DOHH2 (cell line): ENCODE results near the gene ZNF99.
"Not testable (repeated sequence)": the region's sequence is repeated elsewhere in the genome, so short reads cannot be mapped to it uniquely, and the experiment has no call there.

Experiments used
- H3F3A ChIP-seq: fragments of 200-600 bp; sonication (generic), shearing (Covaris generic); 2 replicates; pipeline ENCODE4 v1.6.0; 2016; ENCODE audit warnings: antibody characterized with exemption, mild to moderate bottlenecking; ENCODE audit not compliant: control insufficient read depth, insufficient read depth
- H3K27ac ChIP-seq: fragments of 200-600 bp; sonication (generic); 2 replicates; pipeline ENCODE4 v1.5.1; 2014; ENCODE audit warnings: low read depth, mild to moderate bottlenecking, low read length, moderate library complexity
- H3K27me3 ChIP-seq: fragments of 200-600 bp; sonication (generic); 2 replicates; pipeline ENCODE4 v1.6.1; 2014; ENCODE audit warnings: mild to moderate bottlenecking, low read length, mixed read lengths; ENCODE audit not compliant: control insufficient read depth
- H3K36me3 ChIP-seq: fragments of 200-600 bp; sonication (generic); 2 replicates; pipeline ENCODE4 v1.6.1; 2014; ENCODE audit warnings: mild to moderate bottlenecking, low read length, moderate library complexity, mixed read lengths; ENCODE audit not compliant: control insufficient read depth
- H3K4me1 ChIP-seq: fragments of 200-600 bp; sonication (generic); 2 replicates; pipeline ENCODE4 v1.6.1; 2014; ENCODE audit warnings: mild to moderate bottlenecking, low read length, mixed read lengths; ENCODE audit not compliant: control insufficient read depth
- H3K4me2 ChIP-seq: fragments of 200-600 bp; sonication (generic); 2 replicates; pipeline ENCODE4 v1.6.0; 2014; ENCODE audit warnings: mild to moderate bottlenecking, low read length, moderate library complexity
- H3K4me3 ChIP-seq: fragments of 200-600 bp; sonication (generic); 2 replicates; pipeline ENCODE4 v1.5.1; 2014; ENCODE audit warnings: mild to moderate bottlenecking, low read length, mixed read lengths
- H3K79me2 ChIP-seq: fragments of 200-600 bp; sonication (generic); 2 replicates; pipeline ENCODE4 v1.6.1; 2014; ENCODE audit warnings: mild to moderate bottlenecking, low read length, mixed read lengths; ENCODE audit not compliant: control insufficient read depth
- H3K9me2 ChIP-seq: fragments of 200-600 bp; sonication (generic); replicated peaks from 2 replicates; pipeline ENCODE4 v1.6.1; 2014; ENCODE audit warnings: mild to moderate bottlenecking, low read length, mixed read lengths; ENCODE audit not compliant: control insufficient read depth
- H3K9me3 ChIP-seq: fragments of 200-600 bp; sonication (generic); 2 replicates; pipeline ENCODE4 v1.6.1; 2014; ENCODE audit warnings: antibody characterized with exemption, low read length, mixed read lengths; ENCODE audit not compliant: control insufficient read depth, insufficient read depth
- H4K20me1 ChIP-seq: fragments of 200-600 bp; sonication (generic); 2 replicates; pipeline ENCODE4 v1.6.0; 2014; ENCODE audit warnings: low read depth, mild to moderate bottlenecking, antibody characterized with exemption, low read length, moderate library complexity; ENCODE audit not compliant: control insufficient read depth, insufficient read depth
- CTCF ChIP-seq: fragments of 200-600 bp; sonication (generic); IDR thresholded peaks from one replicate; pipeline ENCODE4 v1.5.1; 2014; ENCODE audit warnings: antibody characterized with exemption, mild to moderate bottlenecking, low read depth, low read length; ENCODE audit not compliant: poor library complexity, severe bottlenecking
- EZH2phosphoT487 ChIP-seq: fragments of 200-600 bp; sonication (generic); IDR thresholded peaks from 2 replicates; pipeline ENCODE4 v1.6.1; 2017; ENCODE audit warnings: borderline replicate concordance, mild to moderate bottlenecking, antibody characterized with exemption, low read length, moderate library complexity, mixed read lengths

The ZNF99 gene

GRCh38 chr19:22708983-22709382, 75.0 kb downstream of the ZNF99 start:
- H3K9me3 ChIP-seq: no peaks in the 10 kb centered on the region; the same call in 1 of the 2 replicates
- H3K36me3 ChIP-seq: no peaks in the 10 kb centered on the region
- H3K9me2 ChIP-seq: no peaks in the 10 kb centered on the region
- no peaks in the 10 kb centered on the region for H3K79me2 ChIP-seq
- no peaks in the 10 kb centered on the region for H3K4me1 ChIP-seq
- TF ChIP-seq CTCF (no peak), EZH2phosphoT487 (no peak)
- no peaks in the 10 kb centered on the region for H4K20me1 ChIP-seq
- H3K4me3 ChIP-seq: no peak overlapping the region
- no peaks in the 10 kb centered on the region for H3F3A ChIP-seq
- no peak overlapping the region for H3K27ac ChIP-seq
- no peaks in the 10 kb centered on the region for H3K27me3 ChIP-seq
- H3K4me2 ChIP-seq: no peak overlapping the region

- H3K27me3 ChIP-seq: not testable (repeated sequence)
Observed at GRCh38 chr19:22703096-22703495, 80.9 kb downstream of the ZNF99 start.

GRCh38 chr19:22702661-22703060, 81.3 kb downstream of the ZNF99 start:
- H3K27me3 ChIP-seq, H3K4me3 ChIP-seq, H3K36me3 ChIP-seq, H3F3A ChIP-seq, H3K4me1 ChIP-seq, H3K79me2 ChIP-seq, H3K9me2 ChIP-seq, H3K4me2 ChIP-seq, H3K9me3 ChIP-seq, H4K20me1 ChIP-seq, H3K27ac ChIP-seq: not testable (repeated sequence)

More at GRCh38 chr19:22703096-22703495, 80.9 kb downstream of the ZNF99 start:
- H3K4me3 ChIP-seq, H4K20me1 ChIP-seq, H3K9me2 ChIP-seq, H3K36me3 ChIP-seq, H3K79me2 ChIP-seq, H3F3A ChIP-seq, H3K27ac ChIP-seq, H3K4me1 ChIP-seq, H3K4me2 ChIP-seq, H3K9me3 ChIP-seq: not testable (repeated sequence)
